ENCODE data around the gene GDF2. TPM values are rescaled to one million over a fixed set of nuclear protein-coding genes. Genes with fewer than 3 reads are reported as not detected.

The GDF2 gene
- total RNA-seq, 1 experiment from 2014 or later = not detected

DNA sequence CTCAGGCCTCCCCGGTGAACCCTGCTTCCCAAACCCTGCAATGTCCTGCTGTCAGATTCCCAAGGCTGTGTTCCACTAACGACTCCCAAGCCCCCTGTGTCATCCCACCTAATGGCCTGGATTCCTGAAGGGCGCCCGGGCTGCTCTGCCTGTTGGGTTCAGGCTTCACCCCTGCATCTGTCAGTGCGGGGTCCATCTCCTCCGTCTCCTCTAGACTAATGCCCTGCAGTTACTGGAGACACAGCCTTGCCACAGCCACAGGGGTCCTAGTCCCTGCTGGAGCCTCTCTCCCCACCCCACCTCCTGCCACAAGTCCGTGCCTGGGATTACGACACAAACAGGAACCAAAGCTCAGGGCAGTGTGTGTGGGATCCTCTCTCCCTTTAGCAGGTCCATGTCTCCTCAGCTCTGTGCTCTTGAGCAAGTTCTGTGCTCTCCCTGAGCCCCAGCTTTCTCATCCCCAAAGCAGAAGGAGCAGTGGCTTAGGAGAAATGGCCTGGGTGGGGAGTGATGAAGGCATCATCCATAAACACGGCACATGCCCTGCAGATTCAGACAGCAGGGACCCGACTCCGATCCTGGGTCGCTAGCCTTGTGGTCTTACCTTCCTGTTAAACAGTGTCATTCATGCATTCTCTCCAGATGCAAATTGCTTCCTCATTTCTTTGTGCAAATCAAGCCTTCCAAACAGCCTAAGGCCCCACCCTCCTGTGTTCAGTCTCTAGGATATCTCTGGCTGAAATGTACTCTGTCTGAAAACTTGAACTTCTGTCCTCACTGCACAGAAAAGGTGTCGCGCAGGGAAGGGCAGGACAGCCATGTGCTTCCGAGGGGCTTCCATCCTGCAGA is 17.7 kb downstream of the GDF2 start:
- in situ Hi-C loops (cut with HindIII; ENCODE audit: low pct_unique_long_range_greater_than_20kb, low sequenced_read_pairs) = no loop called here
- DNase-seq (ENCODE audit: low read depth, low spot score) = no peak

DNA sequence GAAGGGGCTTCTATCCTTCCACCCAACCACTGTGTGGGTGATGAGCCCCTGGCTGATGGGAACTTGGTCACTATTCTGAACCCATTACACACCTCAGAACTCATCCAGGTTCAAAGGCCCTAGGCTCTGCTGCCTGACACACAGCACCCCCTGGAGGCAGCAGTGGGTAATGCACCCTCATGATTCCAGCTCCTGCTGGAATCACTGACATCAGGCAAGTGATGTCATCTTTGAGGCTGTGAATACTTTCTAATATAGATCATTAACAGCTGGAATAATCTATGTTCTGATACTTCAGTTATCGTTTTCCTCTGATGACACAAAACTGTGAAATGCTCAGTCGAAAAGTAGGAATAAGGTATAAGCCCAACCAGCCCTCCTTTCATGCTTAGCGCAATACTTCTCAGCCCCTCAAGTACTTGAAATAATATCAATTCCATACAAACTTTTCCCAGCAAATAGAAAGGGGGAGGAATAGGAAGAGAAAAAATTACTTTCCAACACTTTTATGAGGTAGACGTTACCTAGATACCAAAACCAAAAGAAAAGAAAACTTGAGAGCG is 18.4 kb downstream of the GDF2 start:
- in situ Hi-C loops (cut with HindIII; ENCODE audit: low pct_unique_long_range_greater_than_20kb, low sequenced_read_pairs) = no loop called here
- peak; percentile 63 for DNase-seq (ENCODE audit: low read depth, low spot score)

DNA sequence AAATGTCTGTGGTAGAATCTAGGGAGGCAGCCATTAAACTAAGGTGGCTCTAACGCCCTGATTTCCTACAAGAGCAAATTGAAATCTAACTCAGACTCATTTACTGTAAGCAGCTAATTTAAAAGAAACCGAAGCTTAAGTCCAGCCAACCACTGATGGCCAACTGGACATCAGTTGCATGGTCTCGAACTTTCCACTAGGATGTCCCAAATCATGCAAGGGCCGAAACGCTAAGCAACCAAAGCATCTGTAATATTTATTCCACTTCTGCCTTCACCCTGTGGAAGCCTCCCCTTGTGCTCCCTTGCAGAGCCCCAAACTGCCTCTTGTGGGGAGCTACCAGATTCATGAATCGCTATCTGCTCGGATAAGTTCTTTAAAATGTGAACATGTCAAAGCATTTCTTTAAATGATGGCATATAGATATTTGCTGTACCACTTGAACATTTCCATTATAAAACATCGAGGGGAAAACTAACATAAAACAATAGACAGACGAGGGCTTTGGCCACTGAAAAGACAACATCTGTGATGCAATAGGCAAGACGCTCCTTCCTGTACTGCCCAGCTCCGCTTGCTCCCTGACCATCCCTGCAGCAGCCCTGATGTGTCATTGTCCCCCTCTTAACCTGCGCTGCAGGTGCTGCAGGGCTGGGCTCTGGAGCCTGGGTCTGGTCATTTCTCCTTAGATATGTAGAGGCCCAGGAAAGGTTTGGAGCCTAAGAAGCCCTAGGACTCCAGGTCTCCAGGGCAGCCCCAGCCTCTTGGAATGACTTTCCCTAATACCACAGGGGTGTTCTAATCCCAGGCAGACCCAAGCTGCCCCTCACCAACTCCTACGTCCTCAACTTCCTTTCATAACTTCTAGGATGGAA is 23.0 kb downstream of the GDF2 start:
- no peak for DNase-seq (ENCODE audit: low read depth, low spot score)
- in situ Hi-C loops (cut with HindIII; ENCODE audit: low pct_unique_long_range_greater_than_20kb, low sequenced_read_pairs) = no loop called here

DNA sequence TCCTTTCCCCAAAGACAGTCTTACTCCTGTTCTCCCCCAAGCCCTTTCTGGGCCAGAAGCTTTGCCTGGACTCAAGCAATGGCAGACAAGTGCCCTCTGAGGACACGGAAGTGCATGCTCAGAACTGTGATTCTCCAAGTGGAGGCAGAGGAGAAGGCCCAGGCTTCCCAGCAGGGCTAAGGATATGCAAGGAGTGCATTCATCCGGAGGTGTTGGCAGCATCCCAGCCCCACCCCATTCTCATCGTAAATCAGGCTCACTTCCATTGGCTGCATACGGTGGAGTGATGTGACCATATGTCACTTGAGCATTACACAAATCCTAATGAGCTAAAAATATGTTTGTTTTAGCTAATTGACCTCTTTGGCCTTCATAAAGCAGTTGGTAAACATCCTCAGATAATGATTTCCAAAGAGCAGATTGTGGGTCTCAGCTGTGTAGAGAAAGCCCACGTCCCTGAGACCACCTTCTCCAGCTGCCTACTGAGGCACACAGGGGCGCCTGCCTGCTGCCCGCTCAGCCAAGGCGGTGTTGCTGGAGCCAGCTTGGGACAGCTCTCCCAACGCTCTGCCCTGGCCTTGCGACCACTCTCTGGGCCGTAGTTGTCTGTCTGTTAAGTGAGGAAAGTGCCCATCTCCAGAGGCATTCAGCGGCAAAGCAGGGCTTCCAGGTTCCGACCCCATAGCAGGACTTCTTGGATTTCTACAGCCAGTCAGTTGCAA is 24.5 kb downstream of the GDF2 start:
- in situ Hi-C loops (cut with HindIII; ENCODE audit: low pct_unique_long_range_greater_than_20kb, low sequenced_read_pairs) = no loop called here
- no peak for DNase-seq (ENCODE audit: low read depth, low spot score)

DNA sequence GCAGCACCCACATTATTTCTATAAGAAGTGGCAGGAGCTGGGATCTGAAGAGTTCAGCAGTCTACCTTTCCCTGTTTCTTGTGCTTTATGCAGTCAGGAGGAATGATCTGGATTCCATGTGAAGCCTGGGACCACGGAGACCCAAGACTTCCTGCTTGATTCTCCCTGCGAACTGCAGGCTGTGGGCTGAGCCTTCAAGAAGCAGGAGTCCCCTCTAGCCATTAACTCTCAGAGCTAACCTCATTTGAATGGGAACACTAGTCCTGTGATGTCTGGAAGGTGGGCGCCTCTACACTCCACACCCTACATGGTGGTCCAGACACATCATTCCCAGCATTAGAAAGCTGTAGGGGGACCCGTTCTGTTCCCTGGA is 25.0 kb downstream of the GDF2 start:
- no peak for DNase-seq (ENCODE audit: low read depth, low spot score)
- in situ Hi-C loops (cut with HindIII; ENCODE audit: low pct_unique_long_range_greater_than_20kb, low sequenced_read_pairs) = no loop called here

DNA sequence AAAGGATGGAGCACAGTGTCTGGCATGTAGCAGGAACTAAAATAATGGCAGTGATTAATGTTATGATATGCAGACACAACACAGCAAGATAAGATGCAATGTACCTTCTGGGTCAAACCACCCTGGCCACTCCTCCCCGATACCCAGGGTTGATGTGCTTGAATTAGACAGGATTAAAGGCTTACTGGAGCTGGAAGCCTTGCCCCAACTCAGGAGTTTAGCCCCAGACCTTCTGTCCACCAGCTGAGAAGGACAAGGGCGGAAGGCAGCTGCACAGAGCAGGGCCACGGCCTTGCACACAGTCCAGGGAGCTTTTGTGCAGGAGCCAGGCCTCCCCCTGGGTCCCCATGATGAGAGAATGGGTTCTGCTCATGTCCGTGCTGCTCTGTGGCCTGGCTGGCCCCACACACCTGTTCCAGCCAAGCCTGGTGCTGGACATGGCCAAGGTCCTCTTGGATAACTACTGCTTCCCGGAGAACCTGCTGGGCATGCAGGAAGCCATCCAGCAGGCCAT is 25.9 kb downstream of the GDF2 start, which contains the start of gene RBP3:
RBP3 (plus strand) TSS at position 226 of the 514 bp plus-strand sequence; CDS start at position 348, 122 bp downstream.
- no peak for DNase-seq (ENCODE audit: low read depth, low spot score)
- in situ Hi-C loops (cut with HindIII; ENCODE audit: low pct_unique_long_range_greater_than_20kb, low sequenced_read_pairs) = no loop called here

DNA sequence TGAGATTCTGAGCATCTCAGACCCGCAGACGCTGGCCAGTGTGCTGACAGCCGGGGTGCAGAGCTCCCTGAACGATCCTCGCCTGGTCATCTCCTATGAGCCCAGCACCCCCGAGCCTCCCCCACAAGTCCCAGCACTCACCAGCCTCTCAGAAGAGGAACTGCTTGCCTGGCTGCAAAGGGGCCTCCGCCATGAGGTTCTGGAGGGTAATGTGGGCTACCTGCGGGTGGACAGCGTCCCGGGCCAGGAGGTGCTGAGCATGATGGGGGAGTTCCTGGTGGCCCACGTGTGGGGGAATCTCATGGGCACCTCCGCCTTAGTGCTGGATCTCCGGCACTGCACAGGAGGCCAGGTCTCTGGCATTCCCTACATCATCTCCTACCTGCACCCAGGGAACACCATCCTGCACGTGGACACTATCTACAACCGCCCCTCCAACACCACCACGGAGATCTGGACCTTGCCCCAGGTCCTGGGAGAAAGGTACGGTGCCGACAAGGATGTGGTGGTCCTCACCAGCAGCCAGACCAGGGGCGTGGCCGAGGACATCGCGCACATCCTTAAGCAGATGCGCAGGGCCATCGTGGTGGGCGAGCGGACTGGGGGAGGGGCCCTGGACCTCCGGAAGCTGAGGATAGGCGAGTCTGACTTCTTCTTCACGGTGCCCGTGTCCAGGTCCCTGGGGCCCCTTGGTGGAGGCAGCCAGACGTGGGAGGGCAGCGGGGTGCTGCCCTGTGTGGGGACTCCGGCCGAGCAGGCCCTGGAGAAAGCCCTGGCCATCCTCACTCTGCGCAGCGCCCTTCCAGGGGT is 26.6 kb downstream of the GDF2 start:
- in situ Hi-C loops (cut with HindIII; ENCODE audit: low pct_unique_long_range_greater_than_20kb, low sequenced_read_pairs) = no loop called here
- no peak for DNase-seq (ENCODE audit: low read depth, low spot score)

DNA sequence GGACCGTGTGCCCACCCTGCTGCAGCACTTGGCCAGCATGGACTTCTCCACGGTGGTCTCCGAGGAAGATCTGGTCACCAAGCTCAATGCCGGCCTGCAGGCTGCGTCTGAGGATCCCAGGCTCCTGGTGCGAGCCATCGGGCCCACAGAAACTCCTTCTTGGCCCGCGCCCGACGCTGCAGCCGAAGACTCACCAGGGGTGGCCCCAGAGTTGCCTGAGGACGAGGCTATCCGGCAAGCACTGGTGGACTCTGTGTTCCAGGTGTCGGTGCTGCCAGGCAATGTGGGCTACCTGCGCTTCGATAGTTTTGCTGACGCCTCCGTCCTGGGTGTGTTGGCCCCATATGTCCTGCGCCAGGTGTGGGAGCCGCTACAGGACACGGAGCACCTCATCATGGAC is 27.3 kb downstream of the GDF2 start:
- in situ Hi-C loops (cut with HindIII; ENCODE audit: low pct_unique_long_range_greater_than_20kb, low sequenced_read_pairs) = no loop called here
- no peak for DNase-seq (ENCODE audit: low read depth, low spot score)

DNA sequence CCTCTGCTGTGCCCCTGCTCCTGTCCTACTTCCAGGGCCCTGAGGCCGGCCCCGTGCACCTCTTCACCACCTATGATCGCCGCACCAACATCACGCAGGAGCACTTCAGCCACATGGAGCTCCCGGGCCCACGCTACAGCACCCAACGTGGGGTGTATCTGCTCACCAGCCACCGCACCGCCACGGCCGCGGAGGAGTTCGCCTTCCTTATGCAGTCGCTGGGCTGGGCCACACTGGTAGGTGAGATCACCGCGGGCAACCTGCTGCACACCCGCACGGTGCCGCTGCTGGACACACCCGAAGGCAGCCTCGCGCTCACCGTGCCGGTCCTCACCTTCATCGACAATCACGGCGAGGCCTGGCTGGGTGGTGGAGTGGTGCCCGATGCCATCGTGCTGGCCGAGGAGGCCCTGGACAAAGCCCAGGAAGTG is 27.7 kb downstream of the GDF2 start:
- in situ Hi-C loops (cut with HindIII; ENCODE audit: low pct_unique_long_range_greater_than_20kb, low sequenced_read_pairs) = no loop called here

DNA sequence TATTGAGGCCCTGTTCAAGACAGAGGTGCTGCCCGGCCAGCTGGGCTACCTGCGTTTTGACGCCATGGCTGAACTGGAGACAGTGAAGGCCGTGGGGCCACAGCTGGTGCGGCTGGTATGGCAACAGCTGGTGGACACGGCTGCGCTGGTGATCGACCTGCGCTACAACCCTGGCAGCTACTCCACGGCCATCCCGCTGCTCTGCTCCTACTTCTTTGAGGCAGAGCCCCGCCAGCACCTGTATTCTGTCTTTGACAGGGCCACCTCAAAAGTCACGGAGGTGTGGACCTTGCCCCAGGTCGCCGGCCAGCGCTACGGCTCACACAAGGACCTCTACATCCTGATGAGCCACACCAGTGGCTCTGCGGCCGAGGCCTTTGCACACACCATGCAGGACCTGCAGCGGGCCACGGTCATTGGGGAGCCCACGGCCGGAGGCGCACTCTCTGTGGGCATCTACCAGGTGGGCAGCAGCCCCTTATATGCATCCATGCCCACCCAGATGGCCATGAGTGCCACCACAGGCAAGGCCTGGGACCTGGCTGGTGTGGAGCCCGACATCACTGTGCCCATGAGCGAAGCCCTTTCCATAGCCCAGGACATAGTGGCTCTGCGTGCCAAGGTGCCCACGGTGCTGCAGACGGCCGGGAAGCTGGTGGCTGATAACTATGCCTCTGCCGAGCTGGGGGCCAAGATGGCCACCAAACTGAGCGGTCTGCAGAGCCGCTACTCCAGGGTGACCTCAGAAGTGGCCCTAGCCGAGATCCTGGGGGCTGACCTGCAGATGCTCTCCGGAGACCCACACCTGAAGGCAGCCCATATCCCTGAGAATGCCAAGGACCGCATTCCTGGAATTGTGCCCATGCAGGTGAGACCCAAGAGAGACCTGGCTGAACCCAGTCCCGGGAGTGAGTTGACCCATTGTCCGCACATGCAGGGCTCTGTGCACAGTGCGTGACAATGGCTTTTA is 28.7 kb downstream of the GDF2 start:
- no peak for DNase-seq (ENCODE audit: low read depth, low spot score)
- in situ Hi-C loops (cut with HindIII; ENCODE audit: low pct_unique_long_range_greater_than_20kb, low sequenced_read_pairs) = no loop called here

More for the DNA sequence above, 27.7 kb downstream of the GDF2 start:
- no peak for DNase-seq (ENCODE audit: low read depth, low spot score)

DNA sequence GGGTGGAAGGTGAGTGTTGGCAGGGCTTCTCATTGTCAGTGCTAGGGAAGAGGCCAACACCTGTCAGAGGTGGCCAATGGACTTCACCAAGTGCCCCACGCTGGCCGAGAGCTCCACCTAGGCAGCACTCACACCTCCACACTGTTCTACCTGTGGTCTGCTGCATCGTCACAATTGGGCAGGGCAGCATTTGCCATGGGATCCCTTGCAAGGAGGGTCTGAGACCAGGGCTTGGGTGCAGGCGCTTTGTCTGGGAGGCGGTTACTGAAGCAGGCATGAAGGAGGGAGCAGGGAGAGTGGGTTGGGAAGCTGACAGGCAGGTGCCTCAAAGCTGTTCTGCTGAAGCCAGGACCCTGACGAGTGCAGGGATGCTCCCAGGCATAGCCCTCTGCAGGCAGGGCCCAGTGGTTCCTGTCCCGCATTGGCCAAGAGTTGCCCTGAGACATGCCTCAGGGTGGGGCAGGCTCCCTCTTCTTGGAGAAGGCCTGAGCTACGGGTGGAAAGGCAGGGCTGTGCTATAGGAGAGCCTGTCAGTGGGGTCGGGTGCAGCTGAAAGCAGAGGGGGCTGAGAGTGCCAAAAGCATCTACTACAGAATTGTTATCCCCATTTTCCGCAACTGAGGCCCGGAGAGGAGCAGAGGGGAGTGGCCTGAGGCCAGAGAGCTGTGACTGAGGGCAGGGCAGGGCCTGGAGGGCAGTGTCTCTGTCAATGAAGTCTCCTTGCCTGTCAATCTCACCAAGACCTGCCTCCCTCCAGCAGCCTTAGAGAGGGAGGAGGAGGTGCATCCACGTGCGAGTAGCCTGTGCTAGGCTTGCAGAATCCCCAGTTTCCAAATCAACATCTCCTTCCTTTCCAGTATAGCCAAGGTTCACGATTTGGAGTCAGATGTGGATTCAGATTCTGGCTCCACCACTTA is 29.9 kb downstream of the GDF2 start:
- DNase-seq (ENCODE audit: low read depth, low spot score) = no peak
- in situ Hi-C loops (cut with HindIII; ENCODE audit: low pct_unique_long_range_greater_than_20kb, low sequenced_read_pairs) = no loop called here

DNA sequence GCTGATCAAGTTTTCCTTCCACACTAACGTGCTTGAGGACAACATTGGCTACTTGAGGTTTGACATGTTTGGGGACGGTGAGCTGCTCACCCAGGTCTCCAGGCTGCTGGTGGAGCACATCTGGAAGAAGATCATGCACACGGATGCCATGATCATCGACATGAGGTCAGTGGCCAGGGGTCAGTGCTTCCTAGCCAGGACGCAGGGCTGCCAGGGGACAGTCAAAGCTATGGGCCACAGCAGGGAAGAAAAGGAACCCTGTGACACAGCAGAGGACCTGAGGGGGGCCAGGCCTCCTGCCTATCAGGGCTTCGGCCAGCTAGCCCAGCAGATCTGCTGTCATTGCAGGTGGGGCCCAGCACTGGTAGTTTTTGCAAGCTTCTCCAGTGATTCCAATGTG is 31.1 kb downstream of the GDF2 start:
- in situ Hi-C loops (cut with HindIII; ENCODE audit: low pct_unique_long_range_greater_than_20kb, low sequenced_read_pairs) = no loop called here
- no peak for DNase-seq (ENCODE audit: low read depth, low spot score)

DNA sequence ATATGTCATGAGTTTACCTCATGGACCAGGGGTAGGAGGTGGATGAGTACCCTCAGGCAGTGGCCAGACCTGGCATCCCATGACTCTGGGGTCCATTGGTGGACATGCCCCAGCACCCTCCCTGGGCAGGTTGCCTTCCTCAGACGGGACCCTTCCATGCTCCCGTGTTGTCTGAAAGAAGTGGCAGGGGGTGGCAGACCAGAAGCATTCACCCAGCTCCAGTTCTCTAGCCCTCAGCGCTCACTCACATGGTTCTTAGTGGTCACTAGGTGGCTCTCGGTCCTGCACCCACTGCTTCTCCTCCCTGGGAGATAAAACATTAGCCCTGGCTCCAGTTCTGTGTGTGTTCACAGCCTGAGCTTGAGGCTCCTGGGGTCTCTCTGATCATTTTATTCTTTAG is 31.9 kb downstream of the GDF2 start:
- in situ Hi-C loops (cut with HindIII; ENCODE audit: low pct_unique_long_range_greater_than_20kb, low sequenced_read_pairs) = no loop called here
- peak; percentile 25 for DNase-seq (ENCODE audit: low read depth, low spot score)

DNA sequence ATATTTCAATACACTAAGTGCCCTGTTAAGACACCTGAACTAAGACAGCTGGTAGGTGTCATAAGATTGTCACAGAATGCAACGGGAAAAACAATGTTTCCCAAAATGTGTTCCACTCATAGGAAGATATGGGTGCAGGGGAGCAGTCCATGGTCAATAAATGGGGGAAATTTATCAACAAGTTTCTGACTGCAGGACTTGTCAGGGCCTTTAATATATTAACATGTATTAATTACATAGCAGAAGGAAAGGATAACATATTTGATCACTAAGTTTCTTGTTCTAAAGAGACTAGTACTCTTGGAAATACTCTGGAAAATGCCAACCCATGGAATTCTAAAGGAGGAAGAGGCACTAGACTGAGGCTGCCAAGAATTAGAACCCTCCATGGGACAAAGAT is 32.6 kb downstream of the GDF2 start:
- in situ Hi-C loops (cut with HindIII; ENCODE audit: low pct_unique_long_range_greater_than_20kb, low sequenced_read_pairs) = no loop called here
- DNase-seq (ENCODE audit: low read depth, low spot score) = no peak

DNA sequence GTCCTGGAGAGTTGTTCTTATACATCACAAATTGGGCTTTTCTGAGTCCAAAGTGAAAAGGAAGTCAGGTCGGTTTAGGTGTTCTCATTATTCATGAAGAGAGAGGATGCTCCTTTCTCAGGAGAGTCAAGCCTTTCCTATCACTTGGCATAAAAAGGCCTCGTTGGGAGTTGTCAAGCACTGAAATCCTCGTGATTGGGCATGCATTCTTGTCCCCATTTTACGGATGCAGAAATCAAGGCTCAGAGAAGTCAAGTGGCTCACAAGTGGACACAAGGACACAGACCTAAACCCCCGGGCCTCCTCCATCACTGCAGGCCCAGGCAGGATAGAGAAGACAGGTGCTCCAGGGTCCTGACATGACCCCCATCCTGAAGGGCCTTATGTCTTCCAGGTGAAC is 34.5 kb downstream of the GDF2 start:
- in situ Hi-C loops (cut with HindIII; ENCODE audit: low pct_unique_long_range_greater_than_20kb, low sequenced_read_pairs) = no loop called here

More for the DNA sequence above, 34.5 kb downstream of the GDF2 start:
- no peak for DNase-seq (ENCODE audit: low read depth, low spot score)
